Endothelial cell of hepatic sinusoid (primary cell): ENCODE measurements around the gene PCDHA8.
"Not testable (repeated sequence)": the region's sequence is repeated elsewhere in the genome, so short reads cannot be mapped to it uniquely, and the experiment has no call there.

Experiments used
- in situ Hi-C: cut with HindIII; loops from 2 replicates; pipeline ENCODE4 v1.10.0; 2017; ENCODE audit warnings: low sequenced_read_pairs

PCDHA8 gene

GRCh38 chr5:140828362-140828737 is 12.6 kb upstream of the PCDHA8 start:
- in situ Hi-C loops, result no loop called here

GRCh38 chr5:140829511-140830501 is 11.2 kb upstream of the PCDHA8 start:
- in situ Hi-C loops, result not testable (repeated sequence)

GRCh38 chr5:140833993-140834392 is 7.0 kb upstream of the PCDHA8 start, which contains the start of gene PCDHA7:
PCDHA7 (plus strand) TSS chr5:140834269; CDS start chr5:140834384, 115 bp downstream.
- in situ Hi-C loops, result no loop called here

GRCh38 chr5:140834439-140835008 is 6.5 kb upstream of the PCDHA8 start:
- in situ Hi-C loops, result not testable (repeated sequence)

- in situ Hi-C loops, result no loop called here
Observed at GRCh38 chr5:140835622-140836510, 5.1 kb upstream of the PCDHA8 start.

- in situ Hi-C loops, result no loop called here
Observed at GRCh38 chr5:140842798-140843733, 2.1 kb downstream of the PCDHA8 start.

GRCh38 chr5:140848139-140849102 is 7.4 kb downstream of the PCDHA8 start, which contains the start of gene PCDHA9:
PCDHA9 (plus strand) TSS chr5:140848382; CDS start chr5:140848496, 114 bp downstream.
- in situ Hi-C loops, result not testable (repeated sequence)

- in situ Hi-C loops, result not testable (repeated sequence)
Observed at GRCh38 chr5:140849831-140850634, 9.0 kb downstream of the PCDHA8 start.

GRCh38 chr5:140855772-140856674 is 15.0 kb downstream of the PCDHA8 start, which contains the start of gene PCDHA10:
PCDHA10 (plus strand) TSS chr5:140855897; CDS start chr5:140856049, 152 bp downstream.
- in situ Hi-C loops, result no loop called here

GRCh38 chr5:140857177-140857986 is 16.4 kb downstream of the PCDHA8 start:
- in situ Hi-C loops, result no loop called here

GRCh38 chr5:140857987-140858240 is 16.9 kb downstream of the PCDHA8 start:
- in situ Hi-C loops, result no loop called here

GRCh38 chr5:140862441-140863295 is 21.7 kb downstream of the PCDHA8 start:
- in situ Hi-C loops, result no loop called here

GRCh38 chr5:140868721-140869554 is 28.0 kb downstream of the PCDHA8 start, which contains the start of gene PCDHA11:
PCDHA11 (plus strand) TSS chr5:140868957; CDS start chr5:140869104, 147 bp downstream.
- in situ Hi-C loops, result no loop called here

- in situ Hi-C loops, result no loop called here
Observed at GRCh38 chr5:140869555-140869886, 28.5 kb downstream of the PCDHA8 start.
